K562 (cell line): ENCODE measurements around the gene LYRM1. TPM values are rescaled to one million over a fixed set of nuclear protein-coding genes. Genes with fewer than 3 reads are reported as not detected.

ENCODE experiments used
- CHD1 ChIP-seq: fragments of 200-600 bp; sonication (generic); IDR thresholded peaks from one replicate; pipeline ENCODE4 v1.6.1; 2012; ENCODE audit warnings: mild to moderate bottlenecking, moderate library complexity, low read length, inconsistent platforms
- ELK3 ChIP-seq: fragments of 450-650 bp; formaldehyde crosslinking; IDR thresholded peaks from 2 replicates; pipeline ENCODE4 v1.4.0; 2020; ENCODE audit warnings: mild to moderate bottlenecking
- HIVEP1 ChIP-seq: fragments of 250-450 bp; sonication (Bioruptor Pico); IDR thresholded peaks from 2 replicates; pipeline ENCODE4 v1.4.0; 2020; ENCODE audit warnings: mild to moderate bottlenecking
- JUN ChIP-seq, 2 experiments: sonication (generic) in 1 of 2; formaldehyde crosslinking in 1 of 2; IDR thresholded peaks; 2 replicates each; pipeline versions ENCODE4 v1.6.1 to v1.8.0; 2012 to 2022; ENCODE audit warnings: borderline replicate concordance in 2 of 2, mild to moderate bottlenecking in 2 of 2, improper control_type of control experiment in 1 of 2, low read depth in 1 of 2, low read length in 1 of 2, missing genetic modification reagents in 1 of 2
- KLF1 ChIP-seq: fragments of 450-650 bp; IDR thresholded peaks from 2 replicates; pipeline ENCODE4 v1.6.1; 2016; ENCODE audit warnings: missing genetic modification characterization, missing compliant biosample characterization
- MCM7 ChIP-seq, 2 experiments: fragments of 450-650 bp; IDR thresholded peaks; 2 replicates each; pipeline ENCODE4 v1.6.1; 2016 to 2018
- RBBP5 ChIP-seq: fragments of 200-600 bp; sonication (generic); IDR thresholded peaks from 2 replicates; pipeline ENCODE4 v1.6.1; 2012; ENCODE audit warnings: borderline replicate concordance, mild to moderate bottlenecking, low read length, control low read depth, inconsistent platforms; ENCODE audit not compliant: insufficient read depth, poor library complexity, severe bottlenecking
- SIRT6 ChIP-seq: IDR thresholded peaks from one replicate; pipeline ENCODE4 v1.6.1; 2012; ENCODE audit warnings: low read depth, mild to moderate bottlenecking, control low read depth, inconsistent platforms, low read length, moderate library complexity
- SMAD3 ChIP-seq: fragments of 450-650 bp; formaldehyde crosslinking; conservative IDR thresholded peaks from 2 replicates; pipeline ENCODE4 v1.4.0; 2020; ENCODE audit warnings: mild to moderate bottlenecking
- XRCC3 ChIP-seq: fragments of 450-650 bp; IDR thresholded peaks from 2 replicates; pipeline ENCODE4 v1.6.1; 2017; ENCODE audit warnings: mild to moderate bottlenecking, moderate library complexity
- YY1 ChIP-seq, 3 experiments: IDR thresholded peaks; 2 replicates each; pipeline ENCODE4 v1.6.1; 2011; ENCODE audit warnings: low read length in 2 of 3, mild to moderate bottlenecking in 2 of 3, moderate library complexity in 2 of 3, borderline replicate concordance in 1 of 3, control low read depth in 1 of 3, low read depth in 1 of 3; ENCODE audit not compliant: insufficient read depth in 3 of 3, insufficient replicate concordance in 2 of 3, control insufficient read depth in 1 of 3, insufficient read length in 1 of 3; ENCODE audit errors: extremely low read depth in 1 of 3
- ZBTB43 ChIP-seq: sonication (generic); formaldehyde crosslinking; IDR thresholded peaks from 2 replicates; pipeline ENCODE4 v1.8.0; 2023; ENCODE audit warnings: mild to moderate bottlenecking, missing genetic modification reagents
- ZNF140 ChIP-seq: fragments of 250-450 bp; sonication (Bioruptor Pico); IDR thresholded peaks from 2 replicates; pipeline ENCODE4 v1.8.0; 2021; ENCODE audit warnings: moderate library complexity, mild to moderate bottlenecking, inconsistent platforms
- ZNF224 ChIP-seq: sonication (generic); formaldehyde crosslinking; IDR thresholded peaks from 2 replicates; pipeline ENCODE4 v1.8.0; 2022; ENCODE audit warnings: mild to moderate bottlenecking, missing genetic modification reagents
- ZNF3 ChIP-seq: fragments of 250-450 bp; sonication (Bioruptor Pico); IDR thresholded peaks from 2 replicates; pipeline ENCODE4 v1.5.0; 2021; ENCODE audit warnings: mild to moderate bottlenecking, moderate library complexity
- ZNF778 ChIP-seq: fragments of 450-650 bp; formaldehyde crosslinking; IDR thresholded peaks from 2 replicates; pipeline ENCODE4 v1.4.0; 2020; ENCODE audit warnings: mild to moderate bottlenecking, moderate library complexity
- polyA plus RNA-seq, 8 experiments: library from polyadenylated mRNA; depleted of rRNA in 4 of 8; stranded (reverse) in 5 of 8; unstranded in 3 of 8; fragments of >200 nt; fragmentation: Nextera tagmentation in 2 of 8; fragmentation: Illumina TruSeq in 1 of 8; extraction: Ambion mirVana in 2 of 8; extraction: Trizol in 1 of 8; gene quantifications; 2 replicates each; pipeline versions ENCODE4 v1.2.1 to v1.2.3, GENCODE V29; 2011 to 2014; ENCODE audit warnings: inconsistent platforms in 1 of 8, missing spikeins in 1 of 8
- total RNA-seq, 7 experiments: library from RNA; depleted of rRNA in 6 of 7; stranded (reverse); fragments of >200 nt in 6 of 7; fragmentation: Illumina TruSeq in 2 of 7; extraction: Trizol in 2 of 7; gene quantifications; 2 replicates each; pipeline versions ENCODE4 v1.2.1 to v1.2.3, GENCODE V29; 2011 to 2021; ENCODE audit warnings: low replicate concordance in 1 of 7
- TF ChIP-seq, protein P1 (sequence below): sonication (generic); formaldehyde crosslinking; IDR thresholded peaks from 2 replicates; pipeline ENCODE4 v1.8.1; 2023; ENCODE audit warnings: missing genetic modification reagents, mild to moderate bottlenecking, borderline replicate concordance
- TF ChIP-seq, protein P2 (sequence below), 2 experiments: IDR thresholded peaks; 2 replicates each; pipeline ENCODE4 v1.6.1; 2012; ENCODE audit warnings: improper control_type of control experiment in 2 of 2, low read depth in 2 of 2, low read length in 2 of 2, borderline replicate concordance in 1 of 2

LYRM1 gene
- total and polyA plus RNA-seq, 9 of the 15 experiments (the other 6 are each of a cell fraction or from before 2014, with no cell fraction given): 17.5 to 44.1 (median 32.7) TPM

- TF ChIP-seq ZBTB43 (CRISPR knock-in tag): no peak
- TF ChIP-seq, protein P1, sequence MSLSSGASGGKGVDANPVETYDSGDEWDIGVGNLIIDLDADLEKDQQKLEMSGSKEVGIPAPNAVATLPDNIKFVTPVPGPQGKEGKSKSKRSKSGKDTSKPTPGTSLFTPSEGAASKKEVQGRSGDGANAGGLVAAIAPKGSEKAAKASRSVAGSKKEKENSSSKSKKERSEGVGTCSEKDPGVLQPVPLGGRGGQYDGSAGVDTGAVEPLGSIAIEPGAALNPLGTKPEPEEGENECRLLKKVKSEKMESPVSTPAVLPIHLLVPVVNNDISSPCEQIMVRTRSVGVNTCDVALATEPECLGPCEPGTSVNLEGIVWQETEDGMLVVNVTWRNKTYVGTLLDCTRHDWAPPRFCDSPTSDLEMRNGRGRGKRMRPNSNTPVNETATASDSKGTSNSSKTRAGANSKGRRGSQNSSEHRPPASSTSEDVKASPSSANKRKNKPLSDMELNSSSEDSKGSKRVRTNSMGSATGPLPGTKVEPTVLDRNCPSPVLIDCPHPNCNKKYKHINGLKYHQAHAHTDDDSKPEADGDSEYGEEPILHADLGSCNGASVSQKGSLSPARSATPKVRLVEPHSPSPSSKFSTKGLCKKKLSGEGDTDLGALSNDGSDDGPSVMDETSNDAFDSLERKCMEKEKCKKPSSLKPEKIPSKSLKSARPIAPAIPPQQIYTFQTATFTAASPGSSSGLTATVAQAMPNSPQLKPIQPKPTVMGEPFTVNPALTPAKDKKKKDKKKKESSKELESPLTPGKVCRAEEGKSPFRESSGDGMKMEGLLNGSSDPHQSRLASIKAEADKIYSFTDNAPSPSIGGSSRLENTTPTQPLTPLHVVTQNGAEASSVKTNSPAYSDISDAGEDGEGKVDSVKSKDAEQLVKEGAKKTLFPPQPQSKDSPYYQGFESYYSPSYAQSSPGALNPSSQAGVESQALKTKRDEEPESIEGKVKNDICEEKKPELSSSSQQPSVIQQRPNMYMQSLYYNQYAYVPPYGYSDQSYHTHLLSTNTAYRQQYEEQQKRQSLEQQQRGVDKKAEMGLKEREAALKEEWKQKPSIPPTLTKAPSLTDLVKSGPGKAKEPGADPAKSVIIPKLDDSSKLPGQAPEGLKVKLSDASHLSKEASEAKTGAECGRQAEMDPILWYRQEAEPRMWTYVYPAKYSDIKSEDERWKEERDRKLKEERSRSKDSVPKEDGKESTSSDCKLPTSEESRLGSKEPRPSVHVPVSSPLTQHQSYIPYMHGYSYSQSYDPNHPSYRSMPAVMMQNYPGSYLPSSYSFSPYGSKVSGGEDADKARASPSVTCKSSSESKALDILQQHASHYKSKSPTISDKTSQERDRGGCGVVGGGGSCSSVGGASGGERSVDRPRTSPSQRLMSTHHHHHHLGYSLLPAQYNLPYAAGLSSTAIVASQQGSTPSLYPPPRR (CRISPR knock-in tag): no peak
- no peak for TF ChIP-seq KLF1 (tag)
- no peak for TF ChIP-seq RBBP5
- TF ChIP-seq YY1 (IDR thresholded peaks at IDR 0.05; ENCODE audit: borderline replicate concordance in 1 of 3, control insufficient read depth in 1 of 3, extremely low read depth in 1 of 3, insufficient read depth in 3 of 3, insufficient read length in 1 of 3, insufficient replicate concordance in 2 of 3, low read depth in 1 of 3, low read length in 2 of 3): no peak
- TF ChIP-seq MCM7 (IDR thresholded peaks at IDR 0.05): no peak
- no peak for TF ChIP-seq CHD1
- TF ChIP-seq XRCC3: no peak
- TF ChIP-seq ZNF140 (CRISPR knock-in tag): no peak
- TF ChIP-seq HIVEP1 (CRISPR knock-in tag): 0 out of 2 replicates have a peak, but pooled peaks have one; percentile 73
- TF ChIP-seq SMAD3: peak; percentile 56; the same call in 1 of the 2 replicates
- no peak for TF ChIP-seq ZNF3
- no peak for TF ChIP-seq ELK3 (CRISPR knock-in tag)
- TF ChIP-seq JUN (IDR thresholded peaks at IDR 0.05; ENCODE audit: borderline replicate concordance, low read depth, low read length): no peak
- no peak for TF ChIP-seq JUN (CRISPR knock-in tag; IDR thresholded peaks at IDR 0.05; ENCODE audit: borderline replicate concordance)
- TF ChIP-seq ZNF224 (CRISPR knock-in tag): no peak
- no peak for TF ChIP-seq ZNF778 (CRISPR knock-in tag)
- no peak for TF ChIP-seq SIRT6
- TF ChIP-seq, protein P2, sequence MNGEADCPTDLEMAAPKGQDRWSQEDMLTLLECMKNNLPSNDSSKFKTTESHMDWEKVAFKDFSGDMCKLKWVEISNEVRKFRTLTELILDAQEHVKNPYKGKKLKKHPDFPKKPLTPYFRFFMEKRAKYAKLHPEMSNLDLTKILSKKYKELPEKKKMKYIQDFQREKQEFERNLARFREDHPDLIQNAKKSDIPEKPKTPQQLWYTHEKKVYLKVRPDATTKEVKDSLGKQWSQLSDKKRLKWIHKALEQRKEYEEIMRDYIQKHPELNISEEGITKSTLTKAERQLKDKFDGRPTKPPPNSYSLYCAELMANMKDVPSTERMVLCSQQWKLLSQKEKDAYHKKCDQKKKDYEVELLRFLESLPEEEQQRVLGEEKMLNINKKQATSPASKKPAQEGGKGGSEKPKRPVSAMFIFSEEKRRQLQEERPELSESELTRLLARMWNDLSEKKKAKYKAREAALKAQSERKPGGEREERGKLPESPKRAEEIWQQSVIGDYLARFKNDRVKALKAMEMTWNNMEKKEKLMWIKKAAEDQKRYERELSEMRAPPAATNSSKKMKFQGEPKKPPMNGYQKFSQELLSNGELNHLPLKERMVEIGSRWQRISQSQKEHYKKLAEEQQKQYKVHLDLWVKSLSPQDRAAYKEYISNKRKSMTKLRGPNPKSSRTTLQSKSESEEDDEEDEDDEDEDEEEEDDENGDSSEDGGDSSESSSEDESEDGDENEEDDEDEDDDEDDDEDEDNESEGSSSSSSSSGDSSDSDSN (IDR thresholded peaks at IDR 0.05; ENCODE audit: borderline replicate concordance in 1 of 2, low read depth in 2 of 2, low read length in 2 of 2): no peak
Measured at GRCh38 chr16:20886320-20886719, 14.3 kb upstream of the LYRM1 start (continued).
